ENCODE results near the gene NRF1.

The NRF1 gene

DNA sequence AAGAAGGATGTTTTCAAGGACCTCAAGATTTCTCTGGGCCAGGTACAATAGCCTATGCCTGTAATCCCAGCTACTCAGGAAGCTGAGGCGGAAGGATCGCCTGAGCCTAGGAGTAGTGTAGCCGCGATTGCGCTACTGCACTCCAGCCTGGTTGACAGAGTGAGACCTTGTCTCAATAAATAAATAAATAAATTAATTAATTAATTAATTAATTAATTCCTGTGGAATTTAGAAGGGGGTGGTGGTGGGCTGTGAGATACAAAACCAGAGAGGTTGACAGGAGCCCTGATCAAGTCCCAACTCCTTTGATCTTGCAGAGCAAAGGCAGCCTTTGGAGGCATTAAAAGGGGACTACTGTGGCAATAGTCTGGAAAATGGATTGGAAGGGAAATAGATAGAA lies 39.3 kb upstream of the NRF1 start:
- H3K27ac ChIP-seq (ENCODE audit: low read length), result no peak overlapping the region
- no peak for DNase-seq
- H2AFZ ChIP-seq (ENCODE audit: low read length), result no peak overlapping the region
- no peak overlapping the region for H3K4me3 ChIP-seq (ENCODE audit: low read length)
- no peaks in the 10 kb centered on the region for H4K20me1 ChIP-seq (ENCODE audit: insufficient read depth, low read length)
- no peak overlapping the region for H3K4me2 ChIP-seq (ENCODE audit: low read depth, low read length)
- H3K27me3 ChIP-seq (replicated peaks; ENCODE audit: insufficient read depth, low read length), result no peaks in the 10 kb centered on the region
- H3K79me2 ChIP-seq (ENCODE audit: low read length), result no peaks in the 10 kb centered on the region
- H3K9me2 ChIP-seq (replicated peaks; ENCODE audit: insufficient read depth, low read length), result no peaks in the 10 kb centered on the region
- no peaks in the 10 kb centered on the region for H3F3A ChIP-seq (ENCODE audit: insufficient read depth, low read length)
- no peak for TF ChIP-seq EZH2 (optimal IDR thresholded peaks at IDR 0.05; ENCODE audit: low read depth, low read length)
- no peak for TF ChIP-seq EZH2phosphoT487 (IDR thresholded peaks at IDR 0.05; ENCODE audit: low read length)
- TF ChIP-seq, protein P1, sequence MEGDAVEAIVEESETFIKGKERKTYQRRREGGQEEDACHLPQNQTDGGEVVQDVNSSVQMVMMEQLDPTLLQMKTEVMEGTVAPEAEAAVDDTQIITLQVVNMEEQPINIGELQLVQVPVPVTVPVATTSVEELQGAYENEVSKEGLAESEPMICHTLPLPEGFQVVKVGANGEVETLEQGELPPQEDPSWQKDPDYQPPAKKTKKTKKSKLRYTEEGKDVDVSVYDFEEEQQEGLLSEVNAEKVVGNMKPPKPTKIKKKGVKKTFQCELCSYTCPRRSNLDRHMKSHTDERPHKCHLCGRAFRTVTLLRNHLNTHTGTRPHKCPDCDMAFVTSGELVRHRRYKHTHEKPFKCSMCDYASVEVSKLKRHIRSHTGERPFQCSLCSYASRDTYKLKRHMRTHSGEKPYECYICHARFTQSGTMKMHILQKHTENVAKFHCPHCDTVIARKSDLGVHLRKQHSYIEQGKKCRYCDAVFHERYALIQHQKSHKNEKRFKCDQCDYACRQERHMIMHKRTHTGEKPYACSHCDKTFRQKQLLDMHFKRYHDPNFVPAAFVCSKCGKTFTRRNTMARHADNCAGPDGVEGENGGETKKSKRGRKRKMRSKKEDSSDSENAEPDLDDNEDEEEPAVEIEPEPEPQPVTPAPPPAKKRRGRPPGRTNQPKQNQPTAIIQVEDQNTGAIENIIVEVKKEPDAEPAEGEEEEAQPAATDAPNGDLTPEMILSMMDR (IDR thresholded peaks at IDR 0.05; ENCODE audit: low read length), result no peak
- no peaks in the 10 kb centered on the region for H3K9me3 ChIP-seq (replicated peaks; ENCODE audit: insufficient read depth, low read length)
- no peak overlapping the region for H3K9ac ChIP-seq (ENCODE audit: low read length)
- H3K36me3 ChIP-seq (replicated peaks; ENCODE audit: insufficient read depth, low read length), result no peaks in the 10 kb centered on the region
- no peaks in the 10 kb centered on the region for H3K4me1 ChIP-seq (ENCODE audit: low read length)

DNA sequence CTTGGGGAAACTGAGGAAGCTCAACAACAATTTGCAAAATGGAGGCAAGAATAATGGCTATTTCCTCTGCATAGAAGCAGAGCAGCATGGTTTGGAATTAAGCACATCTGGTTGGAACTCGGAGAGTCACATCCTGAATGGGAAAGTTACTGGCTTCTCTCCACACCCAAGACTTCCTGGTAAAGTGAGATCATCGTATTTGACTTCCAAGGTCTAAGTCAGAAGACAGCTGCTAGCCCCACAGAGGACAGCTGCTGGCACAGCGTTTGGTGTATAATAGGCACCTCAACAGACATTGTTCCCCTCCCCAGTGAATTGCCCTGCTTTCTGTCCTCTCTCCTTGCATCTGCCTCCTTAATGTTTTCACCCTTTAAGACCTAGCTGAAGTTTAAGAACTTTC lies 37.0 kb upstream of the NRF1 start:
- DNase-seq, result no peak
- Histone ChIP-seq H3K9me2 (replicated peaks; ENCODE audit: insufficient read depth, low read length) (no peaks in the 10 kb centered on the region), H3K4me1 (ENCODE audit: low read length) (no peaks in the 10 kb centered on the region), H3K9ac (ENCODE audit: low read length) (no peak overlapping the region), H3K79me2 (ENCODE audit: low read length) (no peaks in the 10 kb centered on the region), H3K36me3 (replicated peaks; ENCODE audit: insufficient read depth, low read length) (no peaks in the 10 kb centered on the region), H2AFZ (ENCODE audit: low read length) (no peak overlapping the region), H3K4me3 (ENCODE audit: low read length) (no peak overlapping the region), H3K4me2 (ENCODE audit: low read depth, low read length) (no peak overlapping the region), H4K20me1 (ENCODE audit: insufficient read depth, low read length) (no peaks in the 10 kb centered on the region), H3K9me3 (replicated peaks; ENCODE audit: insufficient read depth, low read length) (0 out of 2 replicates have a peak, but pooled peaks cover 5% of the 10 kb centered on the region), H3K27ac (ENCODE audit: low read length) (no peak overlapping the region), H3K27me3 (replicated peaks; ENCODE audit: insufficient read depth, low read length) (no peaks in the 10 kb centered on the region), H3F3A (ENCODE audit: insufficient read depth, low read length) (no peaks in the 10 kb centered on the region)
- TF ChIP-seq EZH2 (optimal IDR thresholded peaks at IDR 0.05; ENCODE audit: low read depth, low read length) (no peak), EZH2phosphoT487 (IDR thresholded peaks at IDR 0.05; ENCODE audit: low read length) (no peak)
- TF ChIP-seq, protein P1 (IDR thresholded peaks at IDR 0.05; ENCODE audit: low read length), result no peak

DNA sequence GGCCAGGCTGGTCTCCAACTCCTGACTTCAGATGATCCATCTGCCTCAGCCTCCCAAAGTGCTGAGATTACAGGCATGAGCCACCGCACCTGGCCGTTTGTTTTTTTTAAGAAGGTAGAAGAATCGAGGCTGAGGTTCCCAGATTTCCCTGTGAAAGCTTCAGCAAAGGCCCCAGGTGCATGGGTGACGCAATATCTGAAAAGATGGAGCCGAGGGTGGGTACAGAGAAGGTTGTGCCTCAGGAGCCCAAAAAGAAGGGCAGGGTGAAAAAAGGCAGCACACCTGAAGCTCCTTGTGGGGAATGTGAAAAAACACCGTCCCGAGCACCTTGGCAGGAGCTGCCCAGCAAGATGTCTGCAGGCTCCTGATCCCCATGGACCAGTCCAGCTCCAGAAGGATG lies 35.8 kb upstream of the NRF1 start:
- H3K9me3 ChIP-seq (replicated peaks; ENCODE audit: insufficient read depth, low read length), result 0 out of 2 replicates have a peak, but pooled peaks cover 5% of the 10 kb centered on the region
- H3K36me3 ChIP-seq (replicated peaks; ENCODE audit: insufficient read depth, low read length), result no peaks in the 10 kb centered on the region
- no peak overlapping the region for H2AFZ ChIP-seq (ENCODE audit: low read length)
- no peak for DNase-seq
- H3K4me3 ChIP-seq (ENCODE audit: low read length), result no peak overlapping the region
- TF ChIP-seq, protein P1 (IDR thresholded peaks at IDR 0.05; ENCODE audit: low read length), result no peak
- TF ChIP-seq EZH2phosphoT487 (IDR thresholded peaks at IDR 0.05; ENCODE audit: low read length) (no peak), EZH2 (optimal IDR thresholded peaks at IDR 0.05; ENCODE audit: low read depth, low read length) (no peak)
- H3K4me2 ChIP-seq (ENCODE audit: low read depth, low read length), result no peak overlapping the region
- H3K27ac ChIP-seq (ENCODE audit: low read length), result no peak overlapping the region
- H3K9ac ChIP-seq (ENCODE audit: low read length), result no peak overlapping the region
- no peaks in the 10 kb centered on the region for H3K79me2 ChIP-seq (ENCODE audit: low read length)
- H3K4me1 ChIP-seq (ENCODE audit: low read length), result no peaks in the 10 kb centered on the region
- no peaks in the 10 kb centered on the region for H4K20me1 ChIP-seq (ENCODE audit: insufficient read depth, low read length)
- H3F3A ChIP-seq (ENCODE audit: insufficient read depth, low read length), result no peaks in the 10 kb centered on the region
- no peaks in the 10 kb centered on the region for H3K9me2 ChIP-seq (replicated peaks; ENCODE audit: insufficient read depth, low read length)
- H3K27me3 ChIP-seq (replicated peaks; ENCODE audit: insufficient read depth, low read length), result no peaks in the 10 kb centered on the region
